ENCODE measurements around the gene TFB2M. TPM values are rescaled to one million over a fixed set of nuclear protein-coding genes. Genes with fewer than 3 reads are reported as not detected.
A peak's percentile ranks its signal among the peaks of the same experiment; 100 is the strongest.
"Not testable (repeated sequence)": the region's sequence is repeated elsewhere in the genome, so short reads cannot be mapped to it uniquely, and the experiment has no call there.

Gene TFB2M, protein sequence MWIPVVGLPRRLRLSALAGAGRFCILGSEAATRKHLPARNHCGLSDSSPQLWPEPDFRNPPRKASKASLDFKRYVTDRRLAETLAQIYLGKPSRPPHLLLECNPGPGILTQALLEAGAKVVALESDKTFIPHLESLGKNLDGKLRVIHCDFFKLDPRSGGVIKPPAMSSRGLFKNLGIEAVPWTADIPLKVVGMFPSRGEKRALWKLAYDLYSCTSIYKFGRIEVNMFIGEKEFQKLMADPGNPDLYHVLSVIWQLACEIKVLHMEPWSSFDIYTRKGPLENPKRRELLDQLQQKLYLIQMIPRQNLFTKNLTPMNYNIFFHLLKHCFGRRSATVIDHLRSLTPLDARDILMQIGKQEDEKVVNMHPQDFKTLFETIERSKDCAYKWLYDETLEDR
- polyA plus RNA-seq = 1 to 10 TPM; 2.1 to 8.6 TPM

DNA sequence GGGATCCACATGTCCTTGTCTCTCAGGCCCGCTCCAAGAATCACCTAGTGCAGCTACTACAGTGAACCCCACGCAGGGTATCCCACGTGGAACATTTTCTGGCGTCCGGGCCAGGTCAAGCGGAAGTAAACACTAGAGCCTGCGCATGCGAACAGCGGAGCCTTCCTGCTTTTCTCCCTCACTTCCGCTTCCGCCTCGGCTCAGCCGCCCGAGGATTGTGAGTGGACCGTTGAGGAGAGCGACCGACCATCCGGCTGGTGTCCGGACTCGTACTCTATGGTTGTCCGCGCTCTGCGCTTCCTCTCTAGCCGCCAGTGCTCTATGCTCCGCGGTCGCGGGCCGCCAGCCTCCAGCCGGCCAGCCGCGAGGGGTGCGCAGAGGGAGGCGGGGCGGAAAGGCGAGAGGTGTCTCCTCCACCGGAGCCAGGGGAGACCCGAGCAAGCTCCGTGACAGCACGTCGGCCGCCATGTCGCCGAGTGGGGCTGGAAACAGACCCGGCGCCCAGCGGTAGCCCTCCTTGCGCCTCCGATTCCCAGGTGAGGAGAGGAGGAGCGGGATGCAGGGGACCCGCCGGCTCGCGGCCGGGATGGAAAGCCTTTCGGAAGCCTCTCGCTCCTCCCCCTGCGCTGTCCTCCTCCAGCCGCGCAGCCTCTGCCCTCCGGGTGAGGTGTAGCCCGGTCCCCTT lies at the start of gene TFB2M, which contains the start of gene CNST:
Gene TFB2M (minus strand): TSS at position 134 of the 685 bp plus-strand sequence. CDS start 123 bp downstream, at position 11.
Gene CNST (plus strand): TSS at position 329 of the 685 bp plus-strand sequence. CDS start 25,107 bp downstream, outside the sequence.
- Histone ChIP-seq H3K4me3 (ENCODE audit: low read depth in 1 of 2, low read length in 2 of 2) (peak within 1 kb of the TSS; percentile 93 to 96), H3K27ac (ENCODE audit: low read depth in 2 of 2, low read length in 1 of 2) (peak within 1 kb of the TSS; percentile 96 to 98), H3K36me3 (ENCODE audit: control insufficient read depth in 2 of 2, insufficient read depth in 2 of 2, low read length in 1 of 2) (no peaks in the 10 kb centered on the region), H3K27me3 (ENCODE audit: control insufficient read depth in 1 of 2, insufficient read depth in 2 of 2, low read length in 2 of 2) (no peaks in the 10 kb centered on the region), H3K9me3 (ENCODE audit: control insufficient read depth in 2 of 2, insufficient read depth in 1 of 2, low read depth in 1 of 2, low read length in 1 of 2) (no peaks in the 10 kb centered on the region), H3K4me1 (ENCODE audit: control insufficient read depth in 2 of 2, insufficient read depth in 2 of 2, low read length in 1 of 2) (peaks cover 3 to 4% of the 10 kb centered on the region in 2 donors)
- WGBS, 2 donors = 0 to 1% methylated on average over 45 to 61 of the region's 62 CpGs

DNA sequence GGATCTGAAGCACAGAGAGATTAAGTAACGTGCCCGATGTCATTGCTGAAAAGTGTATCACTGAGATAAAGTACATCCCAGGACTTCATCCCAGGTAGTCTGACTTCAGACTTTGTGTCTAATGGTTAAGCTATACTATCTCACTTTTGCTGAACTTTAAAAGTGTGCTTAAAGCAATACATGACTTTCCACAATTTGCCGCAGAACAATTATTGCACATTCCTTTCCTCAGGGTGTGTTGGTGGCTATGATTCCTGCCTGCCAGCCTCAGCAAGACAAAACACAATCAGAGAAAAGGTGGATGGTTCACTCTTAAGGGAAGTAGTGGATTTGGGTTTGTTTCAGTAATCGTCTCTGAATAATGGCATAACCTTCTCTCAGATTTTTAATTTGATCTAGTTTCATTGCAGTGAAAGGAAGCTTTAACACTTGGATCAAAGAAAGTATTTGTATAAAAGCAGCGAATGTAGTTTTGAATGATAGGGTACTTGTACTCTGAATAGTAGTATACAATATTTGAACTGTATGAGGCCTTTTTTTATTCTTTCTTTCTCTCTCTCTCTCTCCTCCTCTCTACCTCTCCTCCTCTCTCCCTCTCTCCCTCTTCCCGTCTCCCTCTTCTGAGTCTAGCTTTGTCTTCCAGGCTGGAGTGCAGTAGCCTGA lies 47.2 kb upstream of the TFB2M start:
- Histone ChIP-seq H3K9me3 (ENCODE audit: control insufficient read depth in 2 of 2, insufficient read depth in 1 of 2, low read depth in 1 of 2, low read length in 1 of 2) (no peaks in the 10 kb centered on the region), H3K27ac (ENCODE audit: low read depth in 2 of 2, low read length in 1 of 2) (no peak overlapping the region), H3K27me3 (ENCODE audit: control insufficient read depth in 1 of 2, insufficient read depth in 2 of 2, low read length in 2 of 2) (no peaks in the 10 kb centered on the region), H3K4me1 (ENCODE audit: control insufficient read depth in 2 of 2, insufficient read depth in 2 of 2, low read length in 1 of 2) (peaks cover 0 to 6% of the 10 kb centered on the region in 2 donors), H3K4me3 (ENCODE audit: low read depth in 1 of 2, low read length in 2 of 2) (no peak overlapping the region), H3K36me3 (ENCODE audit: control insufficient read depth in 2 of 2, insufficient read depth in 2 of 2, low read length in 1 of 2) (no peaks in the 10 kb centered on the region)
- 61 to 67% methylated on average over 6 of the region's 6 CpGs for WGBS, 2 donors

DNA sequence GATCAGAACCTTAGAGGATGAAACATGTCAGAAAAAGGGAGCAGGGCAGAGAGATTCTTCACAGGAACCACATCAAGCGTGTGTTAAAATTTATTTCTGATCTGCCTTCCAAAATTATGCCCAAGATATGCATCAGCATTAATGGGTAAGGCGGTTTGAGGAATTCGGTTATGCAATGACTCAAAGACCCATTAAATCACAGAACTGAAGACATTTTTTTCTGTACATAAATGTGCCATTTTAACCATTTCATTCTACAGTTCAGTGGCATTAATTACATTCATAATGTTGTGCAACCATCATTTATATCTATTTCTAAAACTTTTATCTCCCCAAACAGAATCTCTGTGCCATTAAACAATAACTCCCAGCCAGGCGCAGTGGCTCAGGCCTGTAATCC lies 43.6 kb upstream of the TFB2M start:
- WGBS, 2 donors = 86 to 87% methylated on average over 4 of the region's 4 CpGs
- no peaks in the 10 kb centered on the region for H3K27me3 ChIP-seq (ENCODE audit: control insufficient read depth in 1 of 2, insufficient read depth in 2 of 2, low read length in 2 of 2)
- no peak overlapping the region for H3K4me3 ChIP-seq (ENCODE audit: low read depth in 1 of 2, low read length in 2 of 2)
- no peaks in the 10 kb centered on the region for H3K9me3 ChIP-seq (ENCODE audit: control insufficient read depth in 2 of 2, insufficient read depth in 1 of 2, low read depth in 1 of 2, low read length in 1 of 2)
- H3K36me3 ChIP-seq (ENCODE audit: control insufficient read depth in 2 of 2, insufficient read depth in 2 of 2, low read length in 1 of 2) = no peaks in the 10 kb centered on the region
- H3K4me1 ChIP-seq (ENCODE audit: control insufficient read depth in 2 of 2, insufficient read depth in 2 of 2, low read length in 1 of 2) = peaks cover 0 to 6% of the 10 kb centered on the region in 2 donors
- H3K27ac ChIP-seq (ENCODE audit: low read depth in 2 of 2, low read length in 1 of 2) = peak overlapping the region in 1 of 2 donors; percentile 52

DNA sequence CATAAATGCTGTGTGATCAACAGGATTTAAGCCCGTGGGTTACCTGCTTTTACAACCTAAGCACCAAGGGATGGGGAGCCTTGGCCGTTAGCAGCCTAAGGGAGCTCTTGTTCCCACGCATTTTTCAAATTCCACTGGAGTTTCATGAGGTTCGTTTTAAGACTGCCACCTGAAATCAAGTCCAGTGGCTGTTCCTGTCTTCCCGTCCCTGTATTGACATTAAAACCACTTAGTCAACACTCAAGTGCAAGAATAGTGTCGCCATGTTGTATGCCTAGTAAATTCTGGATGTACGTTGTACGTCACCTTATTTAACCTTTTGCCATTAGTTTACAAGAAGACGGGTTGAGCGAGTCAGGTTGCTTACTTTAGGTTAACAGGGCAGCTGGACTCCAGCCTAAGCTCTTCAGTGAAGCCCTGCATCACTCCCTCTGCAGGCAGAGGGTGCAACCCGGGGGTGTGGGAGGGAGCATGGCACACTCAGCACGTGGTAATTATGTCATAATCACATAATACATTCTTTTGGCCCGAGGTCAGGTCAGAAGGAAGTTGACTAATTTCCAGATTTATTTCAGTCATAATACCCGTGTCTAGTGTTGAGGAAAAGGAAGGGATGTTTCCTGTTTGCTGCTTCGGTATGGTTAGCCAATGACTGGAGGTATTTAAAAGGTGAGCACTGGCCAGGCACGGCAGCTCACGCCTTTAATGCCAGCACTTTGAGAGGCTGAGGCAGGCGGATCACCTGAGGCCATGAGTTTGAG lies 42.7 kb upstream of the TFB2M start:
- Histone ChIP-seq H3K27ac (ENCODE audit: low read depth in 2 of 2, low read length in 1 of 2) (peak overlapping the region; percentile 79 to 84), H3K36me3 (ENCODE audit: control insufficient read depth in 2 of 2, insufficient read depth in 2 of 2, low read length in 1 of 2) (no peaks in the 10 kb centered on the region), H3K9me3 (ENCODE audit: control insufficient read depth in 2 of 2, insufficient read depth in 1 of 2, low read depth in 1 of 2, low read length in 1 of 2) (no peaks in the 10 kb centered on the region), H3K4me1 (ENCODE audit: control insufficient read depth in 2 of 2, insufficient read depth in 2 of 2, low read length in 1 of 2) (peaks cover 0 to 6% of the 10 kb centered on the region in 2 donors), H3K4me3 (ENCODE audit: low read depth in 1 of 2, low read length in 2 of 2) (no peak overlapping the region), H3K27me3 (ENCODE audit: control insufficient read depth in 1 of 2, insufficient read depth in 2 of 2, low read length in 2 of 2) (no peaks in the 10 kb centered on the region)
- WGBS, 2 donors = 32% methylated on average over 18 of the region's 18 CpGs

DNA sequence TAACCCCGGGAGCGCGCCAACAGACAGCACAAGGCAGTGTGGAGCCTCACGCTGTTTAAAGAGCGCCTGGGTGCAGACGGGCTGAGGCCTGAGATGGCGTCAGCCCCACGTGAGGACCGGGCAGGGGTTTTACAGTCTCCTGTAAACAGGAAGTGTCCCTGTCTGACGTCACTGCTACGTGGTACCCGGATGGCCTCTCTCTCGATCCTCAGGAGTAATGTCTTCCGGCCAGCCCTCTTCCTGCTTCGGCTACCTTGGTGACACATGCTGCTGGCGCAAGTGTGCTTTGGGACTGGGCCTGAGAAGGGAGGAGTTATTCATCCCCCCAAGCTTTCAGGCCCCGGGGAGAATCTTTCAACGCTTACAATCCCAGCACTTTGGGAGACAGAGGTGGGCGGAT lies 41.4 kb upstream of the TFB2M start:
- Histone ChIP-seq H3K4me3 (ENCODE audit: low read depth in 1 of 2, low read length in 2 of 2) (no peak overlapping the region), H3K4me1 (ENCODE audit: control insufficient read depth in 2 of 2, insufficient read depth in 2 of 2, low read length in 1 of 2) (peaks cover 0 to 6% of the 10 kb centered on the region in 2 donors), H3K9me3 (ENCODE audit: control insufficient read depth in 2 of 2, insufficient read depth in 1 of 2, low read depth in 1 of 2, low read length in 1 of 2) (no peaks in the 10 kb centered on the region), H3K27me3 (ENCODE audit: control insufficient read depth in 1 of 2, insufficient read depth in 2 of 2, low read length in 2 of 2) (no peaks in the 10 kb centered on the region), H3K36me3 (ENCODE audit: control insufficient read depth in 2 of 2, insufficient read depth in 2 of 2, low read length in 1 of 2) (peaks cover 0 to 2% of the 10 kb centered on the region in 2 donors), H3K27ac (ENCODE audit: low read depth in 2 of 2, low read length in 1 of 2) (no peak overlapping the region)
- WGBS, 2 donors = 87 to 90% methylated on average over 19 of the region's 19 CpGs

DNA sequence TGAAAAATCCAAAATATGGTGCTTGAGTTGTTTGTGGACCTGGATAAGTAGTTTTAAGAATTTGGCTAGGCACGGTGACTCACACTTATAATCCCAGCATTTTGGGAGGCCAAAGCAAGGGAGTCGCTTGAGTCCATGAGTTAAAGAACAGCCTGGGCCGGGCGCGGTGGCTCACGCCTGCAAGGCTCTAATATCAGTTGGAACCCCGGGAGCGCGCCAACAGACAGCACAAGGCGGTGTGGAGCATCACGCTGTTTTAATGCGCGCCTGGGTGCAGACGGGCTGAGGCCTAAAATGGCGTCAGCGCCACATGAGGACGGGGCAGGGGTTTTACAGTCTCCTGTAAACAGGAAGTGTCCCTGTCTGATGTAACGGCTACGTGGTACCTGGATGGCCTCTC lies 39.2 kb upstream of the TFB2M start:
- 96% methylated on average over 18 to 19 of the region's 19 CpGs for WGBS, 2 donors
- H3K4me3 ChIP-seq (ENCODE audit: low read depth in 1 of 2, low read length in 2 of 2); H3K27me3 ChIP-seq (ENCODE audit: control insufficient read depth in 1 of 2, insufficient read depth in 2 of 2, low read length in 2 of 2): not testable (repeated sequence)

DNA sequence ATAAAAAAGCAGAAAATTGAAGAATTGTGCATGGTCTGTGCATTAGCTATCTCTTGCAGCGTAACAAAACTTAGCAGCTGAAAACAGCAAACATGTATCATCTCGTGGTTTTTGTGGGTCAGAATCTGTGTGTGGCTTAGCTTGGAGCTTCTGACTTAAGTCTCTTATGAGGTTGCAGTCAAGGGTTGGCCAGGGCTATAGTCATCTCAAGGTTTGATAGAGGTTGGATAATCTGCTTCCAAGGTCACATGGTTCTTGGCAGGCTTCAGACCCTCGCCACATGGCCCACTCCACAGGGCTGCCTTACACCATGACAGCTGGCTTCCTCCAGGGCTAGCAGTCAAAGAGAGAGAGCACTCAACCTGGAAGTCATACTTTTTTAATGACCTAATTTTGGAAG lies 36.1 kb upstream of the TFB2M start:
- Histone ChIP-seq H3K9me3 (ENCODE audit: control insufficient read depth in 2 of 2, insufficient read depth in 1 of 2, low read depth in 1 of 2, low read length in 1 of 2) (no peaks in the 10 kb centered on the region), H3K4me1 (ENCODE audit: control insufficient read depth in 2 of 2, insufficient read depth in 2 of 2, low read length in 1 of 2) (no peaks in the 10 kb centered on the region), H3K4me3 (ENCODE audit: low read depth in 1 of 2, low read length in 2 of 2) (no peak overlapping the region), H3K27me3 (ENCODE audit: control insufficient read depth in 1 of 2, insufficient read depth in 2 of 2, low read length in 2 of 2) (no peaks in the 10 kb centered on the region), H3K27ac (ENCODE audit: low read depth in 2 of 2, low read length in 1 of 2) (no peak overlapping the region), H3K36me3 (ENCODE audit: control insufficient read depth in 2 of 2, insufficient read depth in 2 of 2, low read length in 1 of 2) (peaks cover 0 to 2% of the 10 kb centered on the region in 2 donors)
- WGBS, 2 donors = 82 to 85% methylated on average over 3 of the region's 3 CpGs

More for the DNA sequence above, 39.2 kb upstream of the TFB2M start:
- not testable (repeated sequence) for H3K9me3 ChIP-seq (ENCODE audit: control insufficient read depth in 2 of 2, insufficient read depth in 1 of 2, low read depth in 1 of 2, low read length in 1 of 2); H3K4me1 ChIP-seq (ENCODE audit: control insufficient read depth in 2 of 2, insufficient read depth in 2 of 2, low read length in 1 of 2); H3K36me3 ChIP-seq (ENCODE audit: control insufficient read depth in 2 of 2, insufficient read depth in 2 of 2, low read length in 1 of 2); H3K27ac ChIP-seq (ENCODE audit: low read depth in 2 of 2, low read length in 1 of 2)

DNA sequence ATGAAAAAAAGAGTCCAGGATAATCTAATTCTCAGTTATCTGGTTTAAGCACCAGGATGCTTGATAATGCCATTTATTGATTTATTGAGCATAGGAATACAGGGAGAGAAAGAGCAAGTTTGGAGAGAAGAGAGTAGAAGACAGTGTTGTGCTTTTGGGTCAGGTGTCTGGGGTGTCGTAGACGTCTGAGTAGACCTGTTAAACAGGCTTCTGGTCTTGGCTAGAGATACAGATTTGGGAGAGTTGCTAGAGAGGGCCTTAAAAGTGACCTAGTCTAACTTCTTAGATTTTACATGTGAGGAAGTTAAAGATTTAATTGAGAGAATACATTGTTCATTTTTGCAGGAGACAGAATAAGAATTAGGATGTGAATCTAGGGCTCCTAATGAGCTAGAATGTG lies 34.5 kb upstream of the TFB2M start:
- Histone ChIP-seq H3K27ac (ENCODE audit: low read depth in 2 of 2, low read length in 1 of 2) (no peak overlapping the region), H3K4me3 (ENCODE audit: low read depth in 1 of 2, low read length in 2 of 2) (no peak overlapping the region), H3K9me3 (ENCODE audit: control insufficient read depth in 2 of 2, insufficient read depth in 1 of 2, low read depth in 1 of 2, low read length in 1 of 2) (no peaks in the 10 kb centered on the region), H3K4me1 (ENCODE audit: control insufficient read depth in 2 of 2, insufficient read depth in 2 of 2, low read length in 1 of 2) (no peaks in the 10 kb centered on the region), H3K36me3 (ENCODE audit: control insufficient read depth in 2 of 2, insufficient read depth in 2 of 2, low read length in 1 of 2) (peaks cover 0 to 2% of the 10 kb centered on the region in 2 donors), H3K27me3 (ENCODE audit: control insufficient read depth in 1 of 2, insufficient read depth in 2 of 2, low read length in 2 of 2) (no peaks in the 10 kb centered on the region)
- 56 to 63% methylated on average over 2 of the region's 2 CpGs for WGBS, 2 donors

DNA sequence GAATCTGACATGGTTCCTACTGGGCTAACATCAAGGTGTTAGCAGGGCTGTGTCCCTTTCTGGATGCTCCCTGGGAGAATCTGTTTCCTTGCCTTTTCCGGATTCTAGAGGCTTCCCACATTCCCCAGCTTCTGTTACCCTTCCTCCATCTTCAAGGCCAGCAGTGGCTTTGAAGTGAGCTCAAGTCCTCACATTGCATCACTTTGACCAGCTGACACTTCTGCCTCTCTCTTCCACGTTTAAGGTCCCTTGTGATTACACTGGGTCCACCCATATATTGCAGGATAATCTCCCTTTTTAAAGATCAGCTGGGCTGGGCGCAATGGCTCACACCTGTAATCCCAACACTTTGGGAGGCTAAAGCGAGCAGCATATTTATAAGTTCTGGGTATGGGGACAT lies 33.3 kb upstream of the TFB2M start:
- no peaks in the 10 kb centered on the region for H3K9me3 ChIP-seq (ENCODE audit: control insufficient read depth in 2 of 2, insufficient read depth in 1 of 2, low read depth in 1 of 2, low read length in 1 of 2)
- H3K4me1 ChIP-seq (ENCODE audit: control insufficient read depth in 2 of 2, insufficient read depth in 2 of 2, low read length in 1 of 2) = no peaks in the 10 kb centered on the region
- H3K27ac ChIP-seq (ENCODE audit: low read depth in 2 of 2, low read length in 1 of 2) = no peak overlapping the region
- H3K36me3 ChIP-seq (ENCODE audit: control insufficient read depth in 2 of 2, insufficient read depth in 2 of 2, low read length in 1 of 2) = peaks cover 0 to 2% of the 10 kb centered on the region in 2 donors
- H3K4me3 ChIP-seq (ENCODE audit: low read depth in 1 of 2, low read length in 2 of 2) = no peak overlapping the region
- H3K27me3 ChIP-seq (ENCODE audit: control insufficient read depth in 1 of 2, insufficient read depth in 2 of 2, low read length in 2 of 2) = no peaks in the 10 kb centered on the region
- 82 to 85% methylated on average over 4 of the region's 4 CpGs for WGBS, 2 donors

Measured in esophagus (tissue), 2 donors.